HCT116 (cell line): ENCODE results near the gene KLHL25. TPM values are rescaled to one million over a fixed set of nuclear protein-coding genes. Genes with fewer than 3 reads are reported as not detected.

ENCODE experiments used
- ATAC-seq: fragments of 200-7000 bp; cut with Tn5 transposase; 2 replicates; pipeline ENCODE4 v1.9.1; 2020; ENCODE audit warnings: mild to moderate bottlenecking, moderate library complexity
- BruUV-seq: library from RNA; stranded (reverse); fragments of 400-500 nt; replicated peaks from 2 replicates; lab custom pipeline; 2021; lab: Mats Ljungman, UMichigan
- CTCF ChIA-PET: fragments of 300-600 bp; sonication (Branson Sonifier 250); formaldehyde crosslinking; loops from one replicate; lab custom pipeline; 2021; ENCODE audit warnings: antibody characterized with exemption; lab: Charles Lee
- POLR2A ChIA-PET: fragments of 300-600, 350-600 bp; sonication (Branson Sonifier 250); formaldehyde crosslinking; loops from one replicate; lab custom pipeline; 2021; ENCODE audit warnings: antibody characterized with exemption; lab: Charles Lee
- RAD21 ChIA-PET, 2 experiments: fragments of 300-600 bp; sonication (Branson Sonifier 250); formaldehyde crosslinking; loops; one replicate each; lab custom pipeline; 2023; ENCODE audit warnings: low total read pairs in 2 of 2; ENCODE audit not compliant: uncharacterized antibody in 2 of 2, unreplicated experiment in 2 of 2, low non-redundant PET in 1 of 2; lab: Charles Lee
- DNase-seq: peaks from one replicate; pipeline ENCODE4 v3.0.0-alpha.2; 2010; ENCODE audit warnings: low read depth, low spot score
- H2AFZ ChIP-seq: fragments of 200-600 bp; shearing (Covaris generic), sonication (generic); 2 replicates; pipeline ENCODE4 v1.6.1; 2017; ENCODE audit warnings: low read depth, mixed run types, mixed read lengths, antibody characterized with exemption, low read length; ENCODE audit not compliant: poor library complexity, severe bottlenecking
- H3K27ac ChIP-seq: 2 replicates; pipeline ENCODE4 v1.5.1; 2012; ENCODE audit warnings: low read depth, low read length
- H3K27me3 ChIP-seq: fragments of 200-600 bp; sonication (generic); 2 replicates; pipeline ENCODE4 v1.6.1; 2016; ENCODE audit warnings: mixed run types, low read length, mixed read lengths; ENCODE audit not compliant: insufficient read depth
- H3K36me3 ChIP-seq, 2 experiments: fragments of 200-500 bp in 1 of 2; fragments of 200-600 bp in 1 of 2; sonication (Bioruptor generic) in 1 of 2; sonication (generic) in 1 of 2; 2 replicates each; pipeline versions ENCODE4 v1.5.1 to v1.6.1; 2014 to 2016; ENCODE audit warnings: low read length in 2 of 2, inconsistent platforms in 1 of 2, mixed read lengths in 1 of 2, mixed run types in 1 of 2; ENCODE audit not compliant: insufficient read depth in 2 of 2, control insufficient read depth in 1 of 2
- H3K4me1 ChIP-seq, 2 experiments: fragments of 200-600 bp in 1 of 2; sonication (generic) in 1 of 2; 2 replicates each; pipeline versions ENCODE4 v1.5.1 to v1.6.1; 2012 to 2017; ENCODE audit warnings: low read length in 2 of 2, inconsistent platforms in 1 of 2, mild to moderate bottlenecking in 1 of 2, mixed read lengths in 1 of 2, mixed run types in 1 of 2, moderate library complexity in 1 of 2; ENCODE audit not compliant: insufficient read depth in 2 of 2, control insufficient read depth in 1 of 2
- H3K4me2 ChIP-seq: fragments of 200-600 bp; sonication (generic); 2 replicates; pipeline ENCODE4 v1.6.1; 2017; ENCODE audit warnings: mixed run types, low read length, mixed read lengths
- H3K4me3 ChIP-seq, 2 experiments: fragments of 200-600 bp in 1 of 2; sonication (generic) in 1 of 2; replicated peaks in 1 of 2; 2 replicates each; pipeline ENCODE4 v1.5.1; 2011 to 2016; ENCODE audit warnings: low read length in 2 of 2, control low read depth in 1 of 2, low read depth in 1 of 2, mild to moderate bottlenecking in 1 of 2, mixed read lengths in 1 of 2, mixed run types in 1 of 2
- H3K79me2 ChIP-seq: fragments of 200-600 bp; sonication (generic); 2 replicates; pipeline ENCODE4 v1.6.1; 2017; ENCODE audit warnings: mild to moderate bottlenecking, mixed run types, low read length, moderate library complexity, mixed read lengths; ENCODE audit not compliant: insufficient read depth
- H3K9ac ChIP-seq: fragments of 200-600 bp; sonication (generic); 2 replicates; pipeline ENCODE4 v1.6.1; 2016; ENCODE audit warnings: low read length, mixed read lengths
- H3K9me2 ChIP-seq: fragments of 200-600 bp; sonication (generic), shearing (Covaris generic); 2 replicates; pipeline ENCODE4 v1.6.1; 2017; ENCODE audit warnings: mixed run types, mild to moderate bottlenecking, moderate library complexity; ENCODE audit not compliant: insufficient read depth
- H3K9me3 ChIP-seq, 2 experiments: fragments of 200-500 bp in 1 of 2; fragments of 200-600 bp in 1 of 2; sonication (Bioruptor generic) in 1 of 2; sonication (generic) in 1 of 2; 2 replicates each; pipeline ENCODE4 v1.6.1; 2014 to 2017; ENCODE audit warnings: low read length in 2 of 2, mixed read lengths in 2 of 2, inconsistent platforms in 1 of 2, low read depth in 1 of 2, mild to moderate bottlenecking in 1 of 2, mixed run types in 1 of 2, moderate library complexity in 1 of 2; ENCODE audit not compliant: control insufficient read depth in 1 of 2, insufficient read depth in 1 of 2
- H4K20me1 ChIP-seq: fragments of 200-600 bp; sonication (generic), shearing (Covaris generic); 2 replicates; pipeline ENCODE4 v1.6.1; 2017; ENCODE audit warnings: mixed run types, mild to moderate bottlenecking, moderate library complexity; ENCODE audit not compliant: insufficient read depth
- CBX3 ChIP-seq: IDR thresholded peaks from 2 replicates; pipeline ENCODE4 v1.6.1; 2012; ENCODE audit warnings: low read depth
- CEBPB ChIP-seq: IDR thresholded peaks from 2 replicates; pipeline ENCODE4 v1.6.1; 2012; ENCODE audit warnings: low read depth
- EZH2phosphoT487 ChIP-seq: fragments of 200-600 bp; IDR thresholded peaks from 2 replicates; pipeline ENCODE4 v1.6.1; 2018; ENCODE audit warnings: antibody characterized with exemption, borderline replicate concordance
- POLR2AphosphoS5 ChIP-seq: IDR thresholded peaks from 2 replicates; pipeline ENCODE4 v1.6.1; 2011; ENCODE audit warnings: mild to moderate bottlenecking, low read depth, low read length, moderate library complexity
- SIN3A ChIP-seq: IDR thresholded peaks from 2 replicates; pipeline ENCODE4 v1.6.1; 2012; ENCODE audit warnings: low read depth
- SP1 ChIP-seq: IDR thresholded peaks from 2 replicates; pipeline ENCODE4 v1.6.1; 2012; ENCODE audit warnings: low read depth
- TCF7L2 ChIP-seq: IDR thresholded peaks from 2 replicates; pipeline ENCODE4 v1.7.0; 2011; ENCODE audit warnings: borderline replicate concordance, inconsistent platforms; ENCODE audit not compliant: insufficient read depth, insufficient read length; ENCODE audit errors: extremely low read depth
- ZFX ChIP-seq: fragments of 450-650 bp; IDR thresholded peaks from 2 replicates; pipeline ENCODE4 v1.6.1; 2017
- intact Hi-C: fragments of 100-400 bp; cut with micrococcal nuclease; formaldehyde crosslinking; loops from 2 replicates; pipeline ENCODE4 v1.10.0; 2022
- total RNA-seq: library from RNA; stranded (reverse); gene quantifications from one replicate; pipeline ENCODE4 v1.2.1, GENCODE V29; 2021; ENCODE audit not compliant: unreplicated experiment
- TF ChIP-seq, protein P1 (sequence below), 3 experiments: fragments of 200-600 bp in 1 of 3; sonication (generic) in 1 of 3; IDR thresholded peaks in 2 of 3; conservative IDR thresholded peaks in 1 of 3; 2 replicates each; pipeline ENCODE4 v1.5.1; 2012 to 2017; ENCODE audit warnings: low read depth in 2 of 3, low read length in 2 of 3, antibody characterized with exemption in 1 of 3, borderline replicate concordance in 1 of 3, control low read depth in 1 of 3, mild to moderate bottlenecking in 1 of 3, mixed read lengths in 1 of 3, mixed run types in 1 of 3, moderate library complexity in 1 of 3; ENCODE audit not compliant: insufficient read depth in 1 of 3

KLHL25 gene
- total RNA-seq, 1 experiment from 2014 or later: 5.3 TPM

DNA sequence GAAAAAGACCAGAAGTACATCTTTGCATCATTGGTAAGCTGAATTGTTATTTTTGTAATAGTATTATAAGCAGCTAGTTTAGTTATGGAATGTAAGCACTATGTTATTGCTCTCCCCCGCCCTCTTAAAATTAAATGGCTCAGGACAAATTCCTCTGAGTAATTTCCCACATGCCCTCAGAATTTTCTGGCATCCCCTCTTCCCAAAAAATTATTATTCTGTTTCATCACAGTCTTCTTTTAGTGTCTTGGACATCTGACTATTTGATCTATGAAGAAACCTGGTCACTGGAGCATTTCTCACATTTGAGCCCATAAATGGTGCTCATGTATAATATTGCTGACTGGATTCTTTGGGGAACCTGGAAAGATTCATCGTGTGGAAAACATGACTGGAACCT is 68.3 kb downstream of the KLHL25 start:
- TF ChIP-seq, protein P1, sequence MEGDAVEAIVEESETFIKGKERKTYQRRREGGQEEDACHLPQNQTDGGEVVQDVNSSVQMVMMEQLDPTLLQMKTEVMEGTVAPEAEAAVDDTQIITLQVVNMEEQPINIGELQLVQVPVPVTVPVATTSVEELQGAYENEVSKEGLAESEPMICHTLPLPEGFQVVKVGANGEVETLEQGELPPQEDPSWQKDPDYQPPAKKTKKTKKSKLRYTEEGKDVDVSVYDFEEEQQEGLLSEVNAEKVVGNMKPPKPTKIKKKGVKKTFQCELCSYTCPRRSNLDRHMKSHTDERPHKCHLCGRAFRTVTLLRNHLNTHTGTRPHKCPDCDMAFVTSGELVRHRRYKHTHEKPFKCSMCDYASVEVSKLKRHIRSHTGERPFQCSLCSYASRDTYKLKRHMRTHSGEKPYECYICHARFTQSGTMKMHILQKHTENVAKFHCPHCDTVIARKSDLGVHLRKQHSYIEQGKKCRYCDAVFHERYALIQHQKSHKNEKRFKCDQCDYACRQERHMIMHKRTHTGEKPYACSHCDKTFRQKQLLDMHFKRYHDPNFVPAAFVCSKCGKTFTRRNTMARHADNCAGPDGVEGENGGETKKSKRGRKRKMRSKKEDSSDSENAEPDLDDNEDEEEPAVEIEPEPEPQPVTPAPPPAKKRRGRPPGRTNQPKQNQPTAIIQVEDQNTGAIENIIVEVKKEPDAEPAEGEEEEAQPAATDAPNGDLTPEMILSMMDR (IDR thresholded peaks at IDR 0.05 in 2 of 3, conservative IDR thresholded peaks at IDR 0.05 in 1 of 3; ENCODE audit: borderline replicate concordance in 1 of 3, insufficient read depth in 1 of 3, low read depth in 2 of 3, low read length in 2 of 3): no peak
- no peak for TF ChIP-seq SP1
- no peak for TF ChIP-seq CBX3
- TF ChIP-seq EZH2phosphoT487: no peak
- TF ChIP-seq ZFX: no peak
- no peak for TF ChIP-seq TCF7L2
- no peak for TF ChIP-seq SIN3A
- no peak for TF ChIP-seq POLR2AphosphoS5
- TF ChIP-seq CEBPB: no peak
- H2AFZ ChIP-seq: no peak overlapping the region
- no peaks in the 10 kb centered on the region for H3K27me3 ChIP-seq
- RAD21 ChIA-PET: interaction anchor here in 1 of 2 experiments (1.2 kb wide), 1 partner anchor 430 kb away, joined by 3 read pairs; no protein-coding TSS in a partner anchor
- no peak overlapping the region for H3K4me3 ChIP-seq
- peaks cover 10 to 25% of the 10 kb centered on the region in 2 experiments; a peak in 3 of 4 replicates for H3K36me3 ChIP-seq
- no peaks in the 10 kb centered on the region for H3K9me2 ChIP-seq
- no peak overlapping the region for H3K9ac ChIP-seq
- H3K27ac ChIP-seq: no peak overlapping the region
- POLR2A ChIA-PET: no interaction called here
- no peaks in the 10 kb centered on the region for H3K79me2 ChIP-seq
- H4K20me1 ChIP-seq: 0 out of 2 replicates have a peak, but pooled peaks cover 4% of the 10 kb centered on the region
- no peak for DNase-seq
- no peak for ATAC-seq
- CTCF ChIA-PET: interaction anchor here (1.3 kb wide), 1 partner anchor 114 kb away, joined by 4 read pairs; no protein-coding TSS in a partner anchor
- BruUV-seq: no TSS peak
- no peaks in the 10 kb centered on the region for H3K9me3 ChIP-seq
- H3K4me2 ChIP-seq: no peak overlapping the region
- intact Hi-C loops: loop anchor here (10.0 kb wide), 1 partner anchor 422 kb away; no protein-coding TSS in a partner anchor
- H3K4me1 ChIP-seq: no peaks in the 10 kb centered on the region
